ENCODE measurements around the gene SPAG8. TPM values are rescaled to one million over a fixed set of nuclear protein-coding genes. Genes with fewer than 3 reads are reported as not detected.

The SPAG8 gene
- total and polyA plus RNA-seq, 10 of the 15 experiments (the other 5 are each of a cell fraction or from before 2014, with no cell fraction given): 0.40 to 1.1 (median 0.72) TPM

- DNase-seq (ENCODE audit: low read depth, low spot score) (no peak), FAIRE-seq (no peak), ATAC-seq (peak; percentile 50)
- no TSS peak for BruUV-seq (replicated peaks)
- peaks cover 67% of the 10 kb centered on the region for H3K4me1 ChIP-seq (ENCODE audit: control insufficient read depth, insufficient read depth, low read length)
- no peak overlapping the region for H3K4me3 ChIP-seq
- ChIA-PET CTCF (interaction anchor here (0.9 to 5.4 kb wide), 4 partner anchors 8 to 28 kb away, joined by 3 to 49 read pairs (median 7); partner anchors contain the start of genes FAM221B, HINT2 and TMEM8B), POLR2A (interaction anchor here (0.6 to 8.0 kb wide), 3 partner anchors 9 to 414 kb away, joined by 8 to 80 read pairs (median 9); partner anchors contain the start of gene SPAG8), SMC1A (ENCODE audit: uncharacterized antibody, unreplicated experiment) (interaction anchor here (0.7 to 7.9 kb wide), 3 partner anchors 8 to 184 kb away, joined by 3 to 118 read pairs (median 3); no protein-coding TSS in a partner anchor), RAD21 (ENCODE audit: unreplicated experiment) (interaction anchor here (0.9 to 4.7 kb wide), 4 partner anchors 8 to 40 kb away, joined by 3 to 41 read pairs (median 4); no protein-coding TSS in a partner anchor)
- no peaks in the 10 kb centered on the region for H4K20me1 ChIP-seq (ENCODE audit: control insufficient read depth, insufficient read depth)
- peak overlapping the region; percentile 21; the same call in 1 of the 2 replicates for H2AFZ ChIP-seq (ENCODE audit: control insufficient read depth, low read depth, low read length)
- H3K27ac ChIP-seq (ENCODE audit: control insufficient read depth, insufficient read depth): peak overlapping the region; percentile 75
- H3K4me2 ChIP-seq (ENCODE audit: control insufficient read depth, insufficient read depth): peak overlapping the region; percentile 67
- H3K9ac ChIP-seq (ENCODE audit: control insufficient read depth, insufficient read depth, low read length): no peak overlapping the region
- no peak for TF ChIP-seq EZH2 (IDR thresholded peaks at IDR 0.05; ENCODE audit: borderline replicate concordance, control insufficient read depth, low read depth, low read length)
- peak; percentile 52 for TF ChIP-seq MEF2B (IDR thresholded peaks at IDR 0.05; ENCODE audit: partially characterized antibody, poor library complexity, severe bottlenecking)
- no peak for TF ChIP-seq POLR2A (IDR thresholded peaks at IDR 0.05; ENCODE audit: low read depth, low read length)
- TF ChIP-seq E4F1 (IDR thresholded peaks at IDR 0.05; ENCODE audit: borderline replicate concordance, partially characterized antibody): no peak
- no peak for TF ChIP-seq RBBP5 (conservative IDR thresholded peaks at IDR 0.05)
- TF ChIP-seq ZBTB33 (IDR thresholded peaks at IDR 0.05): 0 out of 2 replicates have a peak, but pooled peaks have one; percentile 7
- no peak for TF ChIP-seq E2F8 (IDR thresholded peaks at IDR 0.05; ENCODE audit: low read depth, partially characterized antibody)
- no peak; the same call in 1 of the 2 replicates for TF ChIP-seq NFIC (IDR thresholded peaks at IDR 0.05; ENCODE audit: low read depth, low read length)
- 0 out of 4 replicates have a peak, but pooled peaks of 1 of the 2 experiments have one; percentile 13 for TF ChIP-seq IKZF2 (IDR thresholded peaks at IDR 0.05)
- 0 out of 2 replicates have a peak, but pooled peaks have one; percentile 55 for TF ChIP-seq LARP7 (IDR thresholded peaks at IDR 0.05)
- 79% methylated on average over 17 of the region's 17 CpGs for WGBS (ENCODE audit: insufficient coverage, insufficient replicate concordance, low lambda C conversion rate, missing lambda C conversion rate)
- H3K36me3 ChIP-seq (ENCODE audit: control insufficient read depth in 2 of 2, insufficient read depth in 2 of 2, low read length in 1 of 2): no peaks in the 10 kb centered on the region
- H3K9me3 ChIP-seq (replicated peaks; ENCODE audit: control insufficient read depth, insufficient read depth, low read length): no peaks in the 10 kb centered on the region
- in situ Hi-C loops (cut with MboI) (no loop called here), intact Hi-C loops (cut with micrococcal nuclease; ENCODE audit: unreplicated experiment) (loop anchor here (1.0 kb wide), 1 partner anchor 8 kb away; no protein-coding TSS in a partner anchor)
- H3K79me2 ChIP-seq (ENCODE audit: control insufficient read depth, insufficient read depth, low read length): no peaks in the 10 kb centered on the region
- H3K27me3 ChIP-seq (replicated peaks in 1 of 2; ENCODE audit: control insufficient read depth in 2 of 2, insufficient read depth in 2 of 2, low read length in 1 of 2): no peaks in the 10 kb centered on the region
These were observed 30.1 kb upstream of the SPAG8 start for GRCh38 chr9:35842020-35842745.

Data from GM12878 (cell line).